RWPE2 (cell line): ENCODE results near the gene RNF17.

Experiments
- ATAC-seq: fragments of 200-7000 bp; cut with Tn5 transposase; 3 replicates; pipeline ENCODE4 v1.9.1; 2021; ENCODE audit warnings: low read depth
- DNase-seq: peaks from one replicate; pipeline ENCODE4 v3.0.0-alpha.2; 2020; ENCODE audit warnings: low spot score
- H3K27ac ChIP-seq: fragments of 450-650 bp; 2 replicates; pipeline ENCODE4 v1.5.1; 2017; ENCODE audit warnings: mild to moderate bottlenecking; ENCODE audit not compliant: poor library complexity, severe bottlenecking
- H3K27me3 ChIP-seq: fragments of 250-450 bp; sonication (Bioruptor Pico); 2 replicates; pipeline ENCODE4 v1.5.1; 2021; ENCODE audit warnings: mild to moderate bottlenecking, moderate library complexity; ENCODE audit not compliant: insufficient read depth, poor library complexity, severe bottlenecking
- H3K36me3 ChIP-seq: fragments of 250-450 bp; sonication (Bioruptor Pico); 2 replicates; pipeline ENCODE4 v1.5.1; 2020; ENCODE audit warnings: low read depth, mild to moderate bottlenecking, moderate library complexity
- H3K4me1 ChIP-seq: fragments of 250-450 bp; sonication (Bioruptor Pico); 2 replicates; pipeline ENCODE4 v1.5.1; 2021; ENCODE audit warnings: mild to moderate bottlenecking, moderate library complexity; ENCODE audit not compliant: insufficient read depth, poor library complexity, severe bottlenecking
- H3K4me3 ChIP-seq: fragments of 250-450 bp; sonication (Bioruptor Pico); 2 replicates; pipeline ENCODE4 v1.5.1; 2021; ENCODE audit warnings: mild to moderate bottlenecking, moderate library complexity; ENCODE audit not compliant: severe bottlenecking
- H3K9me3 ChIP-seq: fragments of 250-450 bp; sonication (Bioruptor Pico); 2 replicates; pipeline ENCODE4 v1.5.1; 2021; ENCODE audit warnings: mild to moderate bottlenecking, moderate library complexity; ENCODE audit not compliant: severe bottlenecking
- TF ChIP-seq, protein P1 (sequence below): fragments of 450-650 bp; IDR thresholded peaks from one replicate; pipeline ENCODE4 v1.5.1; 2017; ENCODE audit warnings: mild to moderate bottlenecking, moderate library complexity; ENCODE audit not compliant: poor library complexity, severe bottlenecking

Gene RNF17

DNA sequence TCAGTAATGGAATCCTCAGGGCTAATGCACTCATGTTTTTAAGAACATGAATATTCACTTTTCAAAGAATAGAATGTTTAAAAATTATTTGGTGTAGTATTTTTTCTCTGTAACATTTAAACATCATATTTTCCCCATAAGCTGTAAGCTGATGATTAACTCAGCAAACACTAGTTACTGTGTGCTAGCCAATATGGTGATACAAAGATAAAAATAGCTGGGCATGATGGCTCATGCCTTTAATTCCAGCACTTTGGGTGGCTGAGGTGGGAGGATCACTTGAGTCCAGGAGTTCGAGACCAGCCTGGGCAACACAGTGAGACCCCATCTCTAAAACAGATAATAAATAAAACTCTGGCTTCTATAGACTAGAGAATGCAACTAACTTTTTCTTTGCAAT is 13.2 kb downstream of the RNF17 start:
- no peaks in the 10 kb centered on the region for H3K36me3 ChIP-seq
- H3K27me3 ChIP-seq, result no peaks in the 10 kb centered on the region
- no peak overlapping the region for H3K27ac ChIP-seq
- H3K9me3 ChIP-seq, result no peaks in the 10 kb centered on the region
- DNase-seq (no peak), ATAC-seq (no peak; the same call in 2 of the 3 replicates)
- TF ChIP-seq, protein P1, sequence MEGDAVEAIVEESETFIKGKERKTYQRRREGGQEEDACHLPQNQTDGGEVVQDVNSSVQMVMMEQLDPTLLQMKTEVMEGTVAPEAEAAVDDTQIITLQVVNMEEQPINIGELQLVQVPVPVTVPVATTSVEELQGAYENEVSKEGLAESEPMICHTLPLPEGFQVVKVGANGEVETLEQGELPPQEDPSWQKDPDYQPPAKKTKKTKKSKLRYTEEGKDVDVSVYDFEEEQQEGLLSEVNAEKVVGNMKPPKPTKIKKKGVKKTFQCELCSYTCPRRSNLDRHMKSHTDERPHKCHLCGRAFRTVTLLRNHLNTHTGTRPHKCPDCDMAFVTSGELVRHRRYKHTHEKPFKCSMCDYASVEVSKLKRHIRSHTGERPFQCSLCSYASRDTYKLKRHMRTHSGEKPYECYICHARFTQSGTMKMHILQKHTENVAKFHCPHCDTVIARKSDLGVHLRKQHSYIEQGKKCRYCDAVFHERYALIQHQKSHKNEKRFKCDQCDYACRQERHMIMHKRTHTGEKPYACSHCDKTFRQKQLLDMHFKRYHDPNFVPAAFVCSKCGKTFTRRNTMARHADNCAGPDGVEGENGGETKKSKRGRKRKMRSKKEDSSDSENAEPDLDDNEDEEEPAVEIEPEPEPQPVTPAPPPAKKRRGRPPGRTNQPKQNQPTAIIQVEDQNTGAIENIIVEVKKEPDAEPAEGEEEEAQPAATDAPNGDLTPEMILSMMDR, result no peak
- H3K4me1 ChIP-seq, result no peaks in the 10 kb centered on the region
- no peak overlapping the region for H3K4me3 ChIP-seq

DNA sequence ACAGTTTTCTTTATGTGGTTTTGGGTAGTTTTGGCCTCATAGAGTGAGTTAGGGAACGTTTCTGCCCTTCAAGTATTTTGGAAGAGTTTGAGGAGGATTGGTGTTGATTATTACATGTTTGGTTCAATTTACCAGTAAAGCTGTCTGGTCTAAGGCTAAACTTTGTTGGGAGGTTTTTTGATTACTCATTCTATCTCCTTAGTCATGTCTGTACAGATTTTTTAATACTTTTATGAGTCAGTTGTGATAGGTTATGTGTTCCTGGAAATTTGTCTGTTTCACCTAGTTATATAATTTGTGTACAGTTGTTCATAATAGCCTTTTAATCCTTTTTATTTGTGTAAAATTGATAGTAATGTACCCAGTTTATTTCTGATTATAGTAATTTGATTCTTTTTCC is 20.4 kb downstream of the RNF17 start:
- peak overlapping the region; percentile 18 for H3K27ac ChIP-seq
- TF ChIP-seq, protein P1, result no peak
- H3K4me1 ChIP-seq, result peaks cover 7% of the 10 kb centered on the region
- H3K36me3 ChIP-seq, result no peaks in the 10 kb centered on the region
- no peak for DNase-seq
- no peaks in the 10 kb centered on the region for H3K27me3 ChIP-seq
- H3K9me3 ChIP-seq, result no peaks in the 10 kb centered on the region
- peak; percentile 72 for ATAC-seq
- H3K4me3 ChIP-seq, result no peak overlapping the region

DNA sequence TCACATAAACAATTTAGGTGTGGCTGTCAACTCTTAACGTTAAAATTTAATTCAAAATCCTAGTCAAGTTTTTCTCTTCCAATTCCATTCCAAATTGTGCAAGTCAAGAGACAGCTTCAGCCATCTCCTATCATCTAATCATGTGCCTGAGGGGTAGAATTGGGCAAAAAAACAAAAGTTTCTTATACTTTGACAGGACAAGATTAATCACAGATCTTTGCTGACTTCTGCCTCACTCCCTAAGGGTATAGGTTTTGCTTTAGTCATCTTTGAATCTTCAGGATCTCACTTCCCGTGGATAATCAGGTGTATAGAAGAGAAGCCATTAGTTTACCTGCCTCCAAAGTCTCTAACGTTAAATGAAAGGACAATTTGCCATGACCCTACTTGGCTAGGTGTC is 24.6 kb downstream of the RNF17 start:
- TF ChIP-seq, protein P1, result no peak
- no peaks in the 10 kb centered on the region for H3K9me3 ChIP-seq
- H3K4me3 ChIP-seq, result no peak overlapping the region
- no peak for ATAC-seq
- DNase-seq, result no peak
- no peaks in the 10 kb centered on the region for H3K27me3 ChIP-seq
- H3K4me1 ChIP-seq, result peaks cover 7% of the 10 kb centered on the region
- H3K36me3 ChIP-seq, result no peaks in the 10 kb centered on the region
- H3K27ac ChIP-seq, result no peak overlapping the region

DNA sequence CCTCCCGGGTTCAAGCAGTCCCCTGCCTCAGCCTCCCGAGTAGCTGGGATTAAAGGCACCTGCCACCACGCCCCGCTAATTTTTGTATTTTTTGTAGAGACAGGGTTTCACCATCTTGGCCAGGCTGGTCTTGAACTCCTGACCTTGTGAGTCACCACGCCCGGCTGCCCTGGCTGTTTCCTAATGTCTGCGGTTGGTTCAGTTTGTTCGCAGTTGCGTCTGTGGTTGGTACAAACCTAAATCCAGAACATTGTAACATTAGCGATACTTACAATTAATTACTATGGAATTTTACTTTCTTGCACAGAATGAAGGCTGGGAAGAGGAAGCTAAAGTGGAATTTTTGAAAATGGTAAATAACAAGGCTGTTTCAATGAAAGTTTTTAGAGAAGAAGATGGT is 38.1 kb downstream of the RNF17 start:
- H3K36me3 ChIP-seq, result no peaks in the 10 kb centered on the region
- H3K27me3 ChIP-seq, result no peaks in the 10 kb centered on the region
- no peaks in the 10 kb centered on the region for H3K9me3 ChIP-seq
- H3K4me3 ChIP-seq, result no peak overlapping the region
- no peak overlapping the region for H3K27ac ChIP-seq
- peaks cover 9% of the 10 kb centered on the region for H3K4me1 ChIP-seq
- DNase-seq, result peak; percentile 64
- TF ChIP-seq, protein P1, result no peak
- peak; percentile 81 for ATAC-seq

DNA sequence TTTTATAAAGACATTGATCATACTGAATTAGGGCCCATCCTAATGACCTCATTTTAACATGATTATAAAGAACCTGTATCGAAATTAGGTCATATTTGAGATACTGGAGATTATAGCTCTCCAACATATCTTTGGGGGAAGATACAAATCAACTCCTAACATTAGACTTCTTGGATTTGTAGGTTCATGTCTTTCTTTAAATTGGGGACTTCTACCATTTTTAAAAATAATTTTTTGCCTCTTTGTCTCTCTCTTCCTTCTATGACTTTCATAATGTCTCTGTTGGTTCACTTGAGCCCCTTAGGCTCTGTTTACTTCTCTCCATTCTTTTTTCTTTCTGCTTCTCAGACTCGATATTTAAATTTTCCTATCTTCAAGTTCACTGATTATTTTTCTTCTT is 57.2 kb downstream of the RNF17 start:
- Histone ChIP-seq H3K4me3 (no peak overlapping the region), H3K9me3 (no peaks in the 10 kb centered on the region), H3K4me1 (no peaks in the 10 kb centered on the region), H3K36me3 (no peaks in the 10 kb centered on the region), H3K27ac (no peak overlapping the region), H3K27me3 (no peaks in the 10 kb centered on the region)
- TF ChIP-seq, protein P1, result no peak
- no peak for DNase-seq
- ATAC-seq, result no peak
